SK-N-SH (cell line): ENCODE measurements around the gene DIPK2B. TPM values are rescaled to one million over a fixed set of nuclear protein-coding genes. Genes with fewer than 3 reads are reported as not detected.

Experiments
- CTCF ChIA-PET: fragments of 300-600, 350-600 bp; formaldehyde crosslinking; extraction: SDS; loops from one replicate; lab custom pipeline; 2021; lab: Yijun Ruan, JAX
- POLR2A ChIA-PET: fragments of 350-600 bp; sonication (Branson Sonifier 250); formaldehyde crosslinking; extraction: SDS; loops from one replicate; lab custom pipeline; 2020; ENCODE audit warnings: antibody characterized with exemption, inconsistent platforms; lab: Yijun Ruan, JAX
- DNase-seq: peaks from one replicate; pipeline ENCODE4 v3.0.0; 2012
- H2AFZ ChIP-seq: fragments of 200-600 bp; sonication (generic); 2 replicates; pipeline ENCODE4 v1.8.1; 2016; ENCODE audit warnings: antibody characterized with exemption, mild to moderate bottlenecking, low read depth
- H3F3A ChIP-seq: fragments of 200-600 bp; sonication (generic); replicated peaks from 2 replicates; pipeline ENCODE3; 2016; ENCODE audit warnings: antibody characterized with exemption, mild to moderate bottlenecking; ENCODE audit not compliant: insufficient read depth
- H3K27ac ChIP-seq, 2 experiments: fragments of 200-500 bp in 1 of 2; fragments of 200-600 bp in 1 of 2; sonication (Bioruptor generic) in 1 of 2; sonication (generic), shearing (Covaris generic) in 1 of 2; 2 replicates each; pipeline versions ENCODE4 v1.5.1 to v1.6.1; 2014 to 2016; ENCODE audit warnings: low read depth in 2 of 2, inconsistent platforms in 1 of 2, low read length in 1 of 2, mild to moderate bottlenecking in 1 of 2, mixed read lengths in 1 of 2
- H3K27me3 ChIP-seq: fragments of 200-600 bp; sonication (generic), shearing (Covaris generic); 2 replicates; pipeline ENCODE4 v1.6.1; 2016; ENCODE audit warnings: mixed run types; ENCODE audit not compliant: insufficient read depth
- H3K36me3 ChIP-seq, 2 experiments: fragments of 200-500 bp in 1 of 2; fragments of 200-600 bp in 1 of 2; sonication (Bioruptor generic) in 1 of 2; sonication (generic) in 1 of 2; replicated peaks in 1 of 2; 2 replicates each; pipeline versions ENCODE3 to v1.5.1; 2014 to 2016; ENCODE audit warnings: low read length in 1 of 2, mild to moderate bottlenecking in 1 of 2; ENCODE audit not compliant: insufficient read depth in 2 of 2, control insufficient read depth in 1 of 2
- H3K4me1 ChIP-seq, 2 experiments: fragments of 200-500 bp in 1 of 2; fragments of 200-600 bp in 1 of 2; sonication (Bioruptor generic) in 1 of 2; sonication (generic), shearing (Covaris generic) in 1 of 2; 2 replicates each; pipeline versions ENCODE4 v1.5.1 to v1.6.1; 2014 to 2016; ENCODE audit warnings: low read depth in 1 of 2, low read length in 1 of 2, mixed run types in 1 of 2; ENCODE audit not compliant: insufficient read depth in 2 of 2, control insufficient read depth in 1 of 2
- H3K4me2 ChIP-seq: fragments of 200-600 bp; sonication (generic), shearing (Covaris generic); 2 replicates; pipeline ENCODE4 v1.6.1; 2017; ENCODE audit warnings: mixed run types
- H3K4me3 ChIP-seq, 2 experiments: fragments of 200-500 bp in 1 of 2; fragments of 200-600 bp in 1 of 2; sonication (Bioruptor generic) in 1 of 2; sonication (generic), shearing (Covaris generic) in 1 of 2; 2 replicates each; pipeline versions ENCODE4 v1.5.1 to v1.8.1; 2014 to 2016; ENCODE audit warnings: low read depth in 2 of 2, inconsistent platforms in 1 of 2, low read length in 1 of 2, mild to moderate bottlenecking in 1 of 2, mixed read lengths in 1 of 2, moderate library complexity in 1 of 2
- H3K79me2 ChIP-seq: fragments of 200-600 bp; sonication (generic); 2 replicates; pipeline ENCODE4 v1.8.1; 2017; ENCODE audit warnings: mild to moderate bottlenecking; ENCODE audit not compliant: insufficient read depth
- H3K9ac ChIP-seq: fragments of 200-600 bp; sonication (generic); 2 replicates; pipeline ENCODE4 v1.6.1; 2017; ENCODE audit warnings: mixed run types
- H3K9me2 ChIP-seq: fragments of 200-600 bp; sonication (generic); 2 replicates; pipeline ENCODE4 v1.6.1; 2017; ENCODE audit warnings: mixed run types
- H3K9me3 ChIP-seq: fragments of 200-600 bp; sonication (generic); 2 replicates; pipeline ENCODE4 v1.6.1; 2017; ENCODE audit warnings: mixed run types, mild to moderate bottlenecking, moderate library complexity
- H4K20me1 ChIP-seq: fragments of 200-600 bp; sonication (generic); 2 replicates; pipeline ENCODE4 v1.6.1; 2017; ENCODE audit warnings: mild to moderate bottlenecking, mixed run types; ENCODE audit not compliant: insufficient read depth
- CHD2 ChIP-seq: fragments of 150-350 bp; IDR thresholded peaks from 2 replicates; pipeline ENCODE4 v1.6.1; 2018; ENCODE audit warnings: low read length; ENCODE audit not compliant: partially characterized antibody
- ELF1 ChIP-seq: IDR thresholded peaks from 2 replicates; pipeline ENCODE4 v1.4.0; 2012
- EP300 ChIP-seq, 2 experiments: IDR thresholded peaks; 2 replicates each; pipeline versions ENCODE4 v1.4.0 to v1.6.1; 2012; ENCODE audit warnings: borderline replicate concordance in 1 of 2, low read depth in 1 of 2, low read length in 1 of 2
- FOSL2 ChIP-seq: IDR thresholded peaks from 2 replicates; pipeline ENCODE4 v1.4.0; 2012; ENCODE audit warnings: low read depth, mild to moderate bottlenecking, moderate library complexity, borderline replicate concordance
- GATA2 ChIP-seq: sonication (generic); formaldehyde crosslinking; IDR thresholded peaks from 2 replicates; pipeline ENCODE4 v1.5.0; 2020; ENCODE audit warnings: mild to moderate bottlenecking, missing genetic modification reagents
- JUND ChIP-seq: IDR thresholded peaks from 2 replicates; pipeline ENCODE4 v1.4.0; 2012
- MAX ChIP-seq: IDR thresholded peaks from 2 replicates; pipeline ENCODE4 v1.4.0; 2012; ENCODE audit warnings: low read depth
- MXI1 ChIP-seq: IDR thresholded peaks from 2 replicates; pipeline ENCODE4 v1.6.1; 2012; ENCODE audit warnings: mild to moderate bottlenecking, low read depth, low read length, improper control_type of control experiment
- NFIC ChIP-seq: IDR thresholded peaks from 2 replicates; pipeline ENCODE4 v1.4.0; 2012; ENCODE audit warnings: borderline replicate concordance
- NRF1 ChIP-seq: IDR thresholded peaks from 2 replicates; pipeline ENCODE4 v1.6.1; 2012; ENCODE audit warnings: low read depth, mild to moderate bottlenecking, low read length
- POLR2AphosphoS5 ChIP-seq: IDR thresholded peaks from 2 replicates; pipeline ENCODE4 v1.6.1; 2012; ENCODE audit warnings: low read depth, low read length
- RAD21 ChIP-seq: IDR thresholded peaks from 2 replicates; pipeline ENCODE4 v1.6.1; 2012; ENCODE audit warnings: mild to moderate bottlenecking, low read length
- RCOR1 ChIP-seq: fragments of 150-350 bp; IDR thresholded peaks from 2 replicates; pipeline ENCODE4 v1.6.1; 2017; ENCODE audit warnings: antibody characterized with exemption, low read length
- RXRA ChIP-seq: IDR thresholded peaks from 2 replicates; pipeline ENCODE4 v1.4.0; 2012; ENCODE audit warnings: low read depth, mild to moderate bottlenecking, borderline replicate concordance
- SIN3A ChIP-seq: IDR thresholded peaks from 2 replicates; pipeline ENCODE4 v1.6.1; 2012; ENCODE audit warnings: low read depth, mild to moderate bottlenecking, low read length, moderate library complexity, borderline replicate concordance
- TAF1 ChIP-seq: IDR thresholded peaks from 2 replicates; pipeline ENCODE4 v1.6.1; 2012; ENCODE audit warnings: low read depth, mild to moderate bottlenecking, low read length, moderate library complexity, borderline replicate concordance
- TEAD4 ChIP-seq: IDR thresholded peaks from 2 replicates; pipeline ENCODE4 v1.4.0; 2012; ENCODE audit warnings: mild to moderate bottlenecking, borderline replicate concordance; ENCODE audit not compliant: insufficient read depth
- USF2 ChIP-seq: fragments of 150-350 bp; IDR thresholded peaks from 2 replicates; pipeline ENCODE4 v1.6.1; 2017; ENCODE audit warnings: antibody characterized with exemption, low read length, low read depth, borderline replicate concordance
- YY1 ChIP-seq: IDR thresholded peaks from 2 replicates; pipeline ENCODE4 v1.4.0; 2012; ENCODE audit warnings: low read depth, mild to moderate bottlenecking
- ZBTB33 ChIP-seq: IDR thresholded peaks from 2 replicates; pipeline ENCODE4 v1.4.0; 2012; ENCODE audit warnings: low read depth, borderline replicate concordance
- WGBS: methylation state at CpG from one replicate; pipeline ENCODE4 v1.1.6; 2017; ENCODE audit warnings: low lambda C conversion rate; 5-methylcytosine and 5-hydroxymethylcytosine counted together
- polyA plus RNA-seq, 3 experiments: library from polyadenylated mRNA; depleted of rRNA; stranded (reverse); fragments of >200 nt; gene quantifications; 2 replicates each; pipeline ENCODE4 v1.2.3, GENCODE V29; 2012
- TF ChIP-seq, protein P1 (sequence below): fragments of 200-600 bp; sonication (generic); IDR thresholded peaks from 2 replicates; pipeline ENCODE4 v1.6.1; 2017; ENCODE audit warnings: antibody characterized with exemption, mild to moderate bottlenecking, moderate library complexity

DIPK2B gene
- polyA plus RNA-seq, 1 of the 3 experiments (the other 2 are of a cell fraction): 0.02 TPM

- no peak for DNase-seq
- Histone ChIP-seq H3K27me3 (no peaks in the 10 kb centered on the region), H3K9me2 (no peaks in the 10 kb centered on the region), H3K4me1 (no peaks in the 10 kb centered on the region; a peak in 1 of 4 replicates), H3K27ac (no peak overlapping the region), H3K4me2 (no peak overlapping the region), H3K79me2 (no peaks in the 10 kb centered on the region), H3K9ac (no peak overlapping the region), H3K4me3 (no peak overlapping the region), H3F3A (no peaks in the 10 kb centered on the region), H3K36me3 (no peaks in the 10 kb centered on the region), H2AFZ (no peak overlapping the region), H4K20me1 (no peaks in the 10 kb centered on the region), H3K9me3 (no peaks in the 10 kb centered on the region)
- TF ChIP-seq ZBTB33 (no peak), EP300 (IDR thresholded peaks at IDR 0.05; ENCODE audit: borderline replicate concordance in 1 of 2, low read depth in 1 of 2, low read length in 1 of 2) (no peak), SIN3A (no peak), TEAD4 (no peak), MAX (no peak), NRF1 (no peak)
- 47% methylated on average over 8 of the region's 8 CpGs for WGBS
- ChIA-PET POLR2A (no interaction called here), CTCF (no interaction called here)
Measured at GRCh38 chrX:45191383-45191782, 9.3 kb downstream of the DIPK2B start.

GRCh38 chrX:45187731-45188130 lies 12.9 kb downstream of the DIPK2B start:
- no peaks in the 10 kb centered on the region for H3K27me3 ChIP-seq
- ChIA-PET POLR2A (no interaction called here), CTCF (interaction anchor here (0.7 to 2.5 kb wide), 14 partner anchors 9 to 1229 kb away, joined by 3 to 24 read pairs (median 3); partner anchors contain the start of gene DIPK2B)
- H3K4me2 ChIP-seq: peak overlapping the region; percentile 73
- H3K9me2 ChIP-seq: no peaks in the 10 kb centered on the region
- no peaks in the 10 kb centered on the region for H3F3A ChIP-seq
- peak overlapping the region; percentile 74; the same call in 1 of the 2 replicates for H2AFZ ChIP-seq
- peak overlapping the region in 1 of 2 experiments; percentile 55; a peak in 1 of 4 replicates for H3K4me3 ChIP-seq
- H3K9me3 ChIP-seq: no peaks in the 10 kb centered on the region
- H3K79me2 ChIP-seq: no peaks in the 10 kb centered on the region
- DNase-seq: no peak
- H3K27ac ChIP-seq: peak overlapping the region in 1 of 2 experiments; percentile 7; a peak in 1 of 4 replicates
- no peak overlapping the region for H3K9ac ChIP-seq
- no peaks in the 10 kb centered on the region; a peak in 1 of 4 replicates for H3K4me1 ChIP-seq
- 47% methylated on average over 5 of the region's 6 CpGs for WGBS
- no peaks in the 10 kb centered on the region for H3K36me3 ChIP-seq
- H4K20me1 ChIP-seq: no peaks in the 10 kb centered on the region
- TF ChIP-seq POLR2AphosphoS5: no peak
- TF ChIP-seq RCOR1: no peak
- TF ChIP-seq CHD2: no peak
- no peak for TF ChIP-seq GATA2
- no peak for TF ChIP-seq FOSL2
- TF ChIP-seq RXRA: no peak
- TF ChIP-seq, protein P1, sequence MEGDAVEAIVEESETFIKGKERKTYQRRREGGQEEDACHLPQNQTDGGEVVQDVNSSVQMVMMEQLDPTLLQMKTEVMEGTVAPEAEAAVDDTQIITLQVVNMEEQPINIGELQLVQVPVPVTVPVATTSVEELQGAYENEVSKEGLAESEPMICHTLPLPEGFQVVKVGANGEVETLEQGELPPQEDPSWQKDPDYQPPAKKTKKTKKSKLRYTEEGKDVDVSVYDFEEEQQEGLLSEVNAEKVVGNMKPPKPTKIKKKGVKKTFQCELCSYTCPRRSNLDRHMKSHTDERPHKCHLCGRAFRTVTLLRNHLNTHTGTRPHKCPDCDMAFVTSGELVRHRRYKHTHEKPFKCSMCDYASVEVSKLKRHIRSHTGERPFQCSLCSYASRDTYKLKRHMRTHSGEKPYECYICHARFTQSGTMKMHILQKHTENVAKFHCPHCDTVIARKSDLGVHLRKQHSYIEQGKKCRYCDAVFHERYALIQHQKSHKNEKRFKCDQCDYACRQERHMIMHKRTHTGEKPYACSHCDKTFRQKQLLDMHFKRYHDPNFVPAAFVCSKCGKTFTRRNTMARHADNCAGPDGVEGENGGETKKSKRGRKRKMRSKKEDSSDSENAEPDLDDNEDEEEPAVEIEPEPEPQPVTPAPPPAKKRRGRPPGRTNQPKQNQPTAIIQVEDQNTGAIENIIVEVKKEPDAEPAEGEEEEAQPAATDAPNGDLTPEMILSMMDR: no peak
- TF ChIP-seq RAD21: no peak
- TF ChIP-seq USF2: no peak
- no peak for TF ChIP-seq TEAD4
- TF ChIP-seq ELF1: no peak
- TF ChIP-seq YY1: no peak
- TF ChIP-seq NFIC: no peak
- no peak for TF ChIP-seq TAF1
- no peak for TF ChIP-seq JUND
- no peak for TF ChIP-seq NRF1
- no peak for TF ChIP-seq MXI1
